ENCODE data around the gene MAGI1.
"Not testable (repeated sequence)": the region's sequence is repeated elsewhere in the genome, so short reads cannot be mapped to it uniquely, and the experiment has no call there.

The MAGI1 gene

DNA sequence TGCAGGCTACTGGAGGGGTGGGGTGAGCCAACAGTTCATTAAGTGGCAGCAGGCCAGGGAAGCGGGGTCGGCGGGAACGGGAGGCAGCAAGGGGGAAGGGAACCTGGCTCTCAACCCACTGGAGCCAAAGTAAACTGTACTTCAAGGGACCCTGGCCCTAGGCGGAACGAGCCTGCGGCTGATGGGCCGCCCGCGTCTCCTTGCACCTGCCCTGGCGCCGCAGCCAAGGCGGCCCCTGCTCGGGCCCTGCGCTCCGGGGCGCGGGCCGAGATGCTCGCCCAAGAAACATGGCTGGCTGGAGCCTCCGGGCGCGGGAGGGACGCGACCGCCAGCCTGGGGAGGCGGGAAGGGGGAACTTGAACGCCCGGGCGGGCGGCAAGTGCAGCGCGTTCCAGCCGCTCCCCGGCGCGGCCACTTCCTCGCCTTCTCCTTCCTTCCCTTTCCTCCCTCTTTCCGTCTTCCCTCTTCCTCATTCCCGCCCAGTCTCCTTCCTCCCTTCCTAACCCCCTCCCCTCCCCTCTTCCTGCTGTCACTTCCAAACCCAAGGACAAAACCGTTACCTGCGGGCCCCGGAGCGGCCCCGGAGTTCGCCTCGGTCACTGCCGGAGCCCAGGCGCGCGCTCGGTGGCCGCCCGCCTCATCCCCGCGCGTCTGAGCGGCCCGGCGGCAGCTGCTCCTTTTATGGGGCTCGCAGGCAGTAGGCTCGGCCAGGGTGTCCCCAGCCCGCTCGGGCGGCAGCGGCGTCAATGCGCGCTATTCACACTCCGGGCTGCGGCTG is 489.7 kb downstream of the MAGI1 start:
- no peak for DNase-seq

DNA sequence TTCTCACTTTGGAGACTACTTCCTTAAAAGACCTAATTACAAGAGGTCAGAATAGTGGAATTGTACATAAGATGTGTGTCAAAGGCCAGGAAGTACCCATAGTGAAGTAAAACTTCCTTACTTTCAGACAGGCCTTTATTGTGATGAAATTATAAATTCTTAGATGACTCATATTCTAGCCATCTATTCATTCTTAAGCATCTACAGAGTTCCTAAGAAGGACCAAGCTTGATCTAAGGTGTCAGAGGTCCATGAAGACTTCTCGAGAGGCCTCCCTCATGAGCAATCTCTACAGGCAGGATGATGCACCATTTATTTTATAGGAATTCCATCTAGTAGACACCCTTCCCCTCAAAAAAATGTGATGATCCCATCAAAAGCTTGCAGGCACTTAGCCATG is 493.3 kb downstream of the MAGI1 start:
- DNase-seq, result no peak

DNA sequence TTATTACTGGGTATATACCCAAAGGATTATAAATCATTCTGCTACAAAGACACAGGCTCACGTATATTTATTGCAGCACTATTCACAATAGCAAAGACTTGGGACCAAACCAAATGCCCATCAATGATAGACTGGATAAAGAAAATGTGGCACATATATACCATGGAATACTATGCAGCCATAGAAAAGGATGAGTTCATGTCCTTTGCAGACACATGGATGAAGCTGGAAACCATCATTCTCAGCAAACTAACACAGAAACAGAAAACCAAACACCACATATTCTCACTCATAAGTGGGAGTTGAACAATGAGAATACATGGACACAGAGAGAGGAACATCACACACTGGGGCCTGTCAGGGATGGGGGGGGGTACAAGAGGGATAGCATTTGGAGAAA is 495.3 kb downstream of the MAGI1 start:
- not testable (repeated sequence) for DNase-seq

DNA sequence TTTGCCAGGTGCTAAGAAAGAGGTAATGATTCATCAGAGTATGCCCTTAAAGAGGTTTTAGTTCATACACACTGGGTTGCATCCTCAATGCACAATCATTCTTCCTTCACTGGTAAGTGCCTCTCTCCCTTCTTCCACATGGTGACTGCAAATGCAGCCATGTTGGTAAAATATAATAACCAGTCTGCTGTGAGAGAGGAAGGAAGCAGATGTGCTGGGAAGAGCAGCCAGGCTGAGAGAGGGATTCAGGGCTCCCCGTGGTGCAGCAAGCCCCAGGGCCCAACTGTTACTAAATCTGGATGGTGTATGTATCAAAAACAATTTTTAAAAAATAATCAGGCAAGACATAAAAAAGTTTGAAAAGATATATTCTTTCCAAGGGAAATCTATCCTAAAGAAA is 498.1 kb downstream of the MAGI1 start:
- DNase-seq, result peak; percentile 3

- no peak for DNase-seq
Observed at GRCh38 chr3:65539616-65540015, 499.1 kb downstream of the MAGI1 start.

GRCh38 chr3:65538101-65538500 is 500.6 kb downstream of the MAGI1 start:
- no peak for DNase-seq

DNA sequence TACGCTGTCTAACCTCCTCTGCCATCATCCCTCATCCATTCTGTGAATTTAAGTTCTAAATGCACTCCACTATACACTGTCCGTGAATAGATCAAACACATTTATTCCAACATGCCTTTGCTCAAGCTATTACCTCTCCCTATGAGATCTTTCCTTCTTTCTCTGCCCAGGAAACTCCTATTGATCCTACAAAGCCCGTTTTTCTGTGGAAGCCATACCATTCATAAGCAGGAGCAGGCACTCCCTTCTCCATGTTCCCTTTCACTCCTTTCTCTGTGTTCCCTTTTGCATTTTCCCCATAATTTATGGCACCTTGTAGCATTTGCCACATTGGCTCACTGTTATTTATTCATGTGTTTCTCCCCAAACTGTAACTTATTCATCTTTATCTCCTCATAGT is 501.6 kb downstream of the MAGI1 start:
- DNase-seq, result no peak

- DNase-seq, result no peak
Observed at GRCh38 chr3:65535260-65535659, 503.5 kb downstream of the MAGI1 start.

DNA sequence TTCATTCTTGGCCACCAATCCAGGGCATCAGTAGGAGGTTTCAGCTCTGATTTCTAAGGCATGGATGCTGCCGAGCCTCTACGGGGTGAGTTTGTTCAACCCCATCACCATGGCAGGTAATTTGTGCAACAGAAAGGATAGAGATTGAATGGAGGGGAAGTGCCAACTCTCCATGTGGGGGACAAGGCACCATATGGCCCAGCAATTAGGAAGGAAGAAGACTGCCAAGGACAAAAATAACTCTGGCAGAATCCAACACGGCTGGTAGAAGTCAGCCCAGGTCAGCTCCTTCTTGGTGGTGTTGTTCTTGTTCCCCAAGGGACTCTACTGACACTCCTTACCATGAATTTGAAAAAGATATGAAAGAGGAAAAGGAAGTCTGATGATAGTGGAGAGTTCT is 503.9 kb downstream of the MAGI1 start:
- DNase-seq, result no peak

GRCh38 chr3:65532749-65533148 is 506.0 kb downstream of the MAGI1 start:
- DNase-seq, result no peak

GRCh38 chr3:65532215-65532614 is 506.5 kb downstream of the MAGI1 start:
- DNase-seq, result no peak

- DNase-seq, result no peak
Observed at GRCh38 chr3:65531499-65531898, 507.2 kb downstream of the MAGI1 start.

- DNase-seq, result no peak
Observed at GRCh38 chr3:65526656-65527055, 512.1 kb downstream of the MAGI1 start.

- peak; percentile 27 for DNase-seq
Observed at GRCh38 chr3:65524584-65524983, 514.1 kb downstream of the MAGI1 start.

- DNase-seq, result no peak
Observed at GRCh38 chr3:65523878-65524277, 514.8 kb downstream of the MAGI1 start.

DNA sequence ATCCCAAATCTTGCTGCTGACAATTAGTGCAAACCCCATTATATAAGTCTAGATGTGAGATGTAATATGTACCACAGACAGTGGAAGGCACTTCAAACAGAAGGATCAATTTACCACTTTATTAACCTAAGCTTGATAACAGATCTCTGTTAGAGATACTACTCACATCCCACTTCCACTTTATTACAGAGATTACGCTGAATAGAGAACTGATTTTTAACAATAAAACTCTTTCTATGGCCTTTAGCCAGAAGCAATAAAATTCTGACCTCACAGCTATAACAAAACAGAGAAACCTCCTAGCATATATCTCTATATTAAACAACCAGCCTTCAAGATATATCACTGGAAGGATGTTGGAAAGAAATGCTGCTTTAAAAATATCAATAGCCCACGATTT is 517.7 kb downstream of the MAGI1 start:
- DNase-seq, result no peak

DNA sequence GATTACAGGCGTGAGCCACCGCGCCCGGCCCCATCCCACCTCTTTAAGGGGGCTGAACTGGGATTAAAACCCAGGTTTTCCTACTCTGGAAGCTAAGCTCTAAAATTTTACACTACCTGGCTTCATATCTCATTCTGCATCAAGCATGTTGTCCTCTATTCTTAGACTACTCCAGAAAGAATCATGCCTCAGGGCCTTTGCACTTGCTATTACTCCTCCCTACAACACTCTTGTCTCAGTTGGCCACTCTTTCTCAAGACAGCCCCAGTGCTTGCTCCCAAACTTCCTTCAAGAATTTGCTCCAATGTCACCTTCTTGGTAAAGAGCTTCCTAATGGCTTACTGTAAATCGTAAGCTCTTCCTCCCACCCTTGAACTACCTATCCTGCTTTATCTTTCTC is 521.7 kb downstream of the MAGI1 start:
- no peak for DNase-seq

- DNase-seq, result not testable (repeated sequence)
Observed at GRCh38 chr3:65514317-65514716, 524.4 kb downstream of the MAGI1 start.

DNA sequence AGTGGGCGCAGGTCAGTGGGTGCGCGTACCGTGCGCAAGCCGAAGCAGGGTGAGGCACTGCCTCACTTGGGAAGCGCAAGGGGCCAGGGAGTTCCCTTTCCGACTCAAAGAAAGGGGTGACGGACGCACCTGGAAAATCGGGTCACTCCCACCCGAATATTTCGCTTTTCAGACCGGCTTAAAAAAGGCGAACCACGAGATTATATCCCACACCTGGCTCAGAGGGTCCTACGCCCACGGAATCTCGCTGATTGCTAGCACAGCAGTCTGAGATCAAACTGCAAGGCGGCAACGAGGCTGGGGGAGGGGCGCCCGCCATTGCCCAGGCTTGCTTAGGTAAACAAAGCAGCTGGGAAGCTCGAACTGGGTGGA is 529.3 kb downstream of the MAGI1 start:
- DNase-seq, result not testable (repeated sequence)

DNA sequence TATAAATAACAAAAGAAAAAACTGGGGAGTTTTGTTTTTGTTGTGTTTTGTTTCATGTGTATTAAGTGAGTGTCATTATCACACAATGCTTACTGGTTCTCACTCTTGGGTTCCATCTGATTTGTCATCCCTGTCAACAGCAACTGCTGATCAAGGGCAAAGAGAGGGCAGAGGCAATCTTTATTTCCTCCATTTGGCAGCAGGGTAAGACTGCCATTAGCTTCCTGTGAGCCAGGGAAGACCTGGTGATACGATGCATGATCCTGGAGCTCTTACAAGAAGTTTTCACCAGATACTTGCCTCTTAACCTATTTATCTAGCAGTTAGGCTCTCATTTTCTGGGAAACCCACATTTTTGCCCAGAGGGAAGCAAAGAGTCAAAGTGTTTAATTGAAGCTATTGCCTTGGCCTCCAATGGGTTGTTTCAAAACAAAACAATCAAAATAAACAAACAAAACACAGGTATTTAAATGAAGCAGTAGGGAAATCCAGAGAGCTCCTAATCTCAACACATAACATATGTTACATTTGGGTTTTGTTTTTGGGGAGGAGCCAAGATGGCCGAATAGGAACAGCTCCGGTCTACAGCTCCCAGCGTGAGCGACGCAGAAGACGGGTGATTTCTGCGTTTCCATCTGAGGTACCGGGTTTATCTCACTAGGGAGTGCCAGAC is 529.8 kb downstream of the MAGI1 start:
- DNase-seq, result no peak

DNA sequence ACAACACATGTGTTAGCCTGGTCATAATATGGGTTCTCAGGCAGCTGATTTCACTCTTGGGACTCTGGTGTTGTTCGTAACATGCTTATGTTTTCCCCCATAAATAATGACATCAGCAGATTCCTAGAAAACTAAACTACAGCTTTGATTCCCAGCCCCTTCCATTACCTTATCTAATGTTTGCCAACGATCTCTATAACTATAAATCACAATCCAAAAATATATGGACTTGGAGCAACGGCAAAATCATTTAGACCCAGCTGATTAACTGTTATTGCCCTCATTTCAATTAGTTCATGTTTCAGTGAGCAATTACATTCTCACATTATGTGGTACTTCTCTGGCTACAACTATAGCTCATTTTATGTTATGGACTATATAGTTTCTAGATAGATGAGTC is 531.3 kb downstream of the MAGI1 start:
- no peak for DNase-seq

GRCh38 chr3:65503776-65504175 is 534.9 kb downstream of the MAGI1 start:
- DNase-seq, result no peak

DNA sequence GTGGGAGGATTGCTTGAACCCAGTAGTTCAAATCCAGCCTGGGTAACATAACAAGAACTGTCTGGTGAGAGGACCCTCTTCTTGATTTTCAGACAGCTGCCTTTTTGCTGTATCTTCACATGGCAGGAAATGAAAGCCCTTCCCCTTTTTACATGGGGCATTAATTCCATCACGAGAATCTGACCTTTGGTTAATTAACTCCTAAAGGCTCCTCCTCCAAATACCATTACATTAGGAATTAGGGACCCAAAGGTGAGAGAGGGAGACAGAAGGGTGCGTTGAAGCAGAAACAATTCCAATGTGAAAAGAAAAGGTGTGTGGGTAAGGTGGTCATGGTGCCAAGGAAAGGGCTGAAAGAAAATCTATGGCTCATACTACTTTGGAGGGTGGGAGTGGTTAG is 536.2 kb downstream of the MAGI1 start:
- DNase-seq, result no peak

- no peak for DNase-seq
Observed at GRCh38 chr3:65500398-65501306, 538.1 kb downstream of the MAGI1 start.

All from NCI-H345 (cell line).